ENCODE data around the gene H3-3A.

DNA sequence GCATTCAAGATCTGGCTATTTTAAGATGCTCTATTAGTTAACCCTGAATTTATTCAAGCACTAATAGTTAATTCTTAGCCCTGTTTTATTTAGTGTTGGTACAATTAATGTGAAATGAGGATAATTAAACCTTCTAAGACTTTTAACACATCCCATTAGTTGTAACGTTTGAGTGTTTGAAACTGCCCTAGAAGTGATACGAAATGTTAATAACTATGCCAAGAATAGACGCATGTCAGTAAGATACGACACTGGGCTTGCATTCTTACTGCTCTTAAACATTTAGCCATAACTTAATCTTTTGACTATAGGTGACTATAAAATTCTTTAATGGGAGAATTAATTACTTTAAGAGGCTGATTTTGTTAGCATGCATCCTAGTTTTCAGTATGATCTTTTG, 9.8 kb downstream of the H3-3A start:
- TF ChIP-seq, protein P1, sequence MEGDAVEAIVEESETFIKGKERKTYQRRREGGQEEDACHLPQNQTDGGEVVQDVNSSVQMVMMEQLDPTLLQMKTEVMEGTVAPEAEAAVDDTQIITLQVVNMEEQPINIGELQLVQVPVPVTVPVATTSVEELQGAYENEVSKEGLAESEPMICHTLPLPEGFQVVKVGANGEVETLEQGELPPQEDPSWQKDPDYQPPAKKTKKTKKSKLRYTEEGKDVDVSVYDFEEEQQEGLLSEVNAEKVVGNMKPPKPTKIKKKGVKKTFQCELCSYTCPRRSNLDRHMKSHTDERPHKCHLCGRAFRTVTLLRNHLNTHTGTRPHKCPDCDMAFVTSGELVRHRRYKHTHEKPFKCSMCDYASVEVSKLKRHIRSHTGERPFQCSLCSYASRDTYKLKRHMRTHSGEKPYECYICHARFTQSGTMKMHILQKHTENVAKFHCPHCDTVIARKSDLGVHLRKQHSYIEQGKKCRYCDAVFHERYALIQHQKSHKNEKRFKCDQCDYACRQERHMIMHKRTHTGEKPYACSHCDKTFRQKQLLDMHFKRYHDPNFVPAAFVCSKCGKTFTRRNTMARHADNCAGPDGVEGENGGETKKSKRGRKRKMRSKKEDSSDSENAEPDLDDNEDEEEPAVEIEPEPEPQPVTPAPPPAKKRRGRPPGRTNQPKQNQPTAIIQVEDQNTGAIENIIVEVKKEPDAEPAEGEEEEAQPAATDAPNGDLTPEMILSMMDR (IDR thresholded peaks at IDR 0.05): no peak
- TF ChIP-seq CREB1 (CRISPR knock-in tag; IDR thresholded peaks at IDR 0.05) (no peak), ESRRA (CRISPR knock-in tag; IDR thresholded peaks at IDR 0.05; ENCODE audit: borderline replicate concordance) (no peak), GRHL2 (CRISPR knock-in tag; IDR thresholded peaks at IDR 0.05; ENCODE audit: insufficient replicate concordance, severe bottlenecking) (no peak), ZNF416 (CRISPR knock-in tag; IDR thresholded peaks at IDR 0.05) (no peak)
- TF ChIP-seq, protein P2, sequence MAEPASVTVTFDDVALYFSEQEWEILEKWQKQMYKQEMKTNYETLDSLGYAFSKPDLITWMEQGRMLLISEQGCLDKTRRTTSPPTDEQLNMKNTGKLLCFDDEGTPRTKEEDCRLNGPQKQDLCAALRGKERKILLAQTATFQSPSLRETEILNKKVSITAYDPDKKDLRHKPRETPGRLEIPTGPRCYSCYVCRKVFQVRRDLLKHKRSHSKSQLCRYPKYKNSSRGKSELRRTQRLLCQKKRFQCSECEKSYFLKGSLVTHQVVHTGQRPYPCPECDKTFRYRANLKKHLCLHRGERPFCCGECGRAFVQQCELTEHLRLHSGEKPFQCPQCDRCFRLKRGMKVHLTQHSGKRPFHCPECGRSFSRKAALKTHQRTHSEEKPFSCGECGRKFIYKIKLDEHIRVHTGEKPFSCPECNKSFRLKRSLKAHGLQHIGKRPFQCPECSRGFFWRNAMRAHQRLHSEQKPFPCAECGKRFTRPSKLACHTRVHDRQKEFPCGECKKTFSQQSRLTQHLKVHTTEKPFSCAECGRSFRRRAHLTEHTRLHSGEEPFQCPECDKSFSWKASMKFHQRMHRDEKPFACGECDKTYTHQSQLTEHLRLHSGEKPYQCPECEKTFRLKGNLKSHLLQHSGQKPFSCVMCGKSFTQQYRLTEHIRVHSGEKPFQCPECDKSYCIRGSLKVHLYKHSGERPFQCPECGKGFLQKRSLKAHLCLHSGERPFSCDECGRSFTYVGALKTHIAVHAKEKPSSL (CRISPR knock-in tag; conservative IDR thresholded peaks at IDR 0.05): no peak
- TF ChIP-seq, protein P3, sequence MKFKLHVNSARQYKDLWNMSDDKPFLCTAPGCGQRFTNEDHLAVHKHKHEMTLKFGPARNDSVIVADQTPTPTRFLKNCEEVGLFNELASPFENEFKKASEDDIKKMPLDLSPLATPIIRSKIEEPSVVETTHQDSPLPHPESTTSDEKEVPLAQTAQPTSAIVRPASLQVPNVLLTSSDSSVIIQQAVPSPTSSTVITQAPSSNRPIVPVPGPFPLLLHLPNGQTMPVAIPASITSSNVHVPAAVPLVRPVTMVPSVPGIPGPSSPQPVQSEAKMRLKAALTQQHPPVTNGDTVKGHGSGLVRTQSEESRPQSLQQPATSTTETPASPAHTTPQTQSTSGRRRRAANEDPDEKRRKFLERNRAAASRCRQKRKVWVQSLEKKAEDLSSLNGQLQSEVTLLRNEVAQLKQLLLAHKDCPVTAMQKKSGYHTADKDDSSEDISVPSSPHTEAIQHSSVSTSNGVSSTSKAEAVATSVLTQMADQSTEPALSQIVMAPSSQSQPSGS (CRISPR knock-in tag; IDR thresholded peaks at IDR 0.05; ENCODE audit: borderline replicate concordance, low read depth): no peak

Data from WTC11 (cell line).